ENCODE results near the gene S1PR1. TPM values are rescaled to one million over a fixed set of nuclear protein-coding genes. Genes with fewer than 3 reads are reported as not detected.

The S1PR1 gene
- total and polyA plus RNA-seq, 2 of the 13 experiments (the other 11 are each of a cell fraction or from before 2014, with no cell fraction given), result not detected

- TF ChIP-seq ELK4 (CRISPR knock-in tag; IDR thresholded peaks at IDR 0.05; ENCODE audit: borderline replicate concordance) (no peak), SALL2 (CRISPR knock-in tag; IDR thresholded peaks at IDR 0.05) (no peak), FOXJ3 (CRISPR knock-in tag; IDR thresholded peaks at IDR 0.05; ENCODE audit: borderline replicate concordance) (no peak), ZNF629 (CRISPR knock-in tag; conservative IDR thresholded peaks at IDR 0.05) (no peak)
Observed at GRCh38 chr1:101190441-101190840, 46.4 kb upstream of the S1PR1 start (continued).

- Histone ChIP-seq H3K9me3 (ENCODE audit: low read length) (no peaks in the 10 kb centered on the region), H4K20me1 (ENCODE audit: insufficient read depth, low read length) (no peaks in the 10 kb centered on the region), H3K27ac (ENCODE audit: extremely low read length, insufficient read depth, low read length) (no peak overlapping the region), H2AFZ (ENCODE audit: low read length) (no peak overlapping the region), H3K4me3 (replicated peaks in 1 of 3; ENCODE audit: insufficient read depth in 1 of 3, low read depth in 2 of 3, low read length in 3 of 3) (no peak overlapping the region), H3K4me2 (ENCODE audit: low read depth, low read length) (no peak overlapping the region), H3K27me3 (ENCODE audit: control insufficient read depth in 1 of 2, insufficient read depth in 2 of 2, low read length in 2 of 2) (no peaks in the 10 kb centered on the region), H3K36me3 (replicated peaks in 1 of 2; ENCODE audit: control insufficient read depth in 1 of 2, insufficient read depth in 2 of 2, low read length in 2 of 2) (no peaks in the 10 kb centered on the region), H3K9ac (ENCODE audit: insufficient read depth, low read depth, low read length) (no peak overlapping the region), H3K79me2 (ENCODE audit: insufficient read depth, low read length) (no peaks in the 10 kb centered on the region), H3K4me1 (ENCODE audit: insufficient read depth, low read length) (peaks cover 15% of the 10 kb centered on the region)
- no peak for ATAC-seq
- ChIA-PET CTCF (ENCODE audit: low intra/inter-chr PET ratio, low total read pairs) (no interaction called here), POLR2A (no interaction called here)
- no TSS peak for BruUV-seq (replicated peaks)
- intact Hi-C loops (cut with micrococcal nuclease; ENCODE audit: unreplicated experiment), result no loop called here
- in situ Hi-C loops (cut with HindIII; ENCODE audit: extremely low pct_ligation_motif_present, low pct_unique_long_range_greater_than_20kb), result no loop called here
- no peak for DNase-seq (ENCODE audit: low spot score)
- FAIRE-seq, result no peak
- no peak for TF ChIP-seq ZNF564 (CRISPR knock-in tag; IDR thresholded peaks at IDR 0.05)
- no peak for TF ChIP-seq MXD4 (CRISPR knock-in tag; IDR thresholded peaks at IDR 0.05)
- TF ChIP-seq SMAD1 (CRISPR knock-in tag; IDR thresholded peaks at IDR 0.05; ENCODE audit: borderline replicate concordance, low read depth), result no peak
- TF ChIP-seq MAFK (conservative IDR thresholded peaks at IDR 0.05 in 1 of 2, IDR thresholded peaks at IDR 0.05 in 1 of 2; ENCODE audit: low read length in 2 of 2), result no peak
- no peak for TF ChIP-seq ZSCAN30 (CRISPR knock-in tag; IDR thresholded peaks at IDR 0.05)
- TF ChIP-seq TIGD3 (CRISPR knock-in tag; IDR thresholded peaks at IDR 0.05; ENCODE audit: borderline replicate concordance), result no peak
- TF ChIP-seq ZNF136 (CRISPR knock-in tag; IDR thresholded peaks at IDR 0.05; ENCODE audit: low read depth), result no peak
- no peak for TF ChIP-seq ZNF713 (CRISPR knock-in tag; IDR thresholded peaks at IDR 0.05)
- TF ChIP-seq ARHGAP35 (CRISPR knock-in tag; IDR thresholded peaks at IDR 0.05; ENCODE audit: borderline replicate concordance), result no peak
- TF ChIP-seq ZNF816 (CRISPR knock-in tag; IDR thresholded peaks at IDR 0.05; ENCODE audit: borderline replicate concordance), result no peak
- no peak for TF ChIP-seq ZNF770 (CRISPR knock-in tag; IDR thresholded peaks at IDR 0.05)
Observed at GRCh38 chr1:101191049-101191448, 45.8 kb upstream of the S1PR1 start.
